ENCODE data around the gene EIF4G3. TPM values are rescaled to one million over a fixed set of nuclear protein-coding genes. Genes with fewer than 3 reads are reported as not detected.

EIF4G3 gene
- polyA plus RNA-seq, 3 donors = 5.1 to 34.2 (median 5.8) TPM

- Histone ChIP-seq H3K9ac (ENCODE audit: insufficient read depth, low read length, poor library complexity, severe bottlenecking) (no peak overlapping the region), H2AFZ (ENCODE audit: insufficient read depth, low read depth, low read length, poor library complexity, severe bottlenecking) (no peak overlapping the region), H3K36me3 (replicated peaks in 1 of 2; ENCODE audit: control insufficient read depth in 1 of 2, insufficient read depth in 2 of 2, low read length in 2 of 2) (peaks cover 0 to 40% of the 10 kb centered on the region in 2 donors), H3K79me2 (ENCODE audit: insufficient read depth, low read length) (peaks cover 61% of the 10 kb centered on the region), H3K27ac (ENCODE audit: low read depth in 1 of 2, low read length in 2 of 2) (no peak overlapping the region), H3K4me2 (replicated peaks; ENCODE audit: extremely low read depth, low read length, poor library complexity, severe bottlenecking) (no peak overlapping the region), H3K4me3 (replicated peaks in 1 of 3; ENCODE audit: low read depth in 2 of 3, low read length in 3 of 3) (no peak overlapping the region), H3K4me1 (ENCODE audit: control insufficient read depth in 1 of 2, insufficient read depth in 2 of 2, low read length in 2 of 2) (peaks cover 0 to 8% of the 10 kb centered on the region in 2 donors), H3K9me3 (replicated peaks in 1 of 2; ENCODE audit: control insufficient read depth in 1 of 2, insufficient read depth in 1 of 2, low read length in 2 of 2) (no peaks in the 10 kb centered on the region), H4K20me1 (ENCODE audit: insufficient read depth, low read length) (peaks cover 51% of the 10 kb centered on the region), H3K27me3 (ENCODE audit: control insufficient read depth in 2 of 2, insufficient read depth in 2 of 2, low read length in 2 of 2) (no peaks in the 10 kb centered on the region)
- no peak for DNase-seq
- peaks cover 33% of the 10 kb centered on the region for H3K4me1 Mint-ChIP-seq
- no CpG with 5 or more reads among the region's 6 CpGs for WGBS (ENCODE audit: insufficient coverage)
- no peak overlapping the region for H3K4me3 Mint-ChIP-seq
- H3K9me3 Mint-ChIP-seq = no peaks in the 10 kb centered on the region
- peaks cover 48 to 51% of the 10 kb centered on the region in 2 donors for H3K36me3 Mint-ChIP-seq
- no peak overlapping the region for H3K27ac Mint-ChIP-seq
- no peak for TF ChIP-seq CTCF (IDR thresholded peaks at IDR 0.05)
- intact Hi-C loops (cut with micrococcal nuclease) = no loop called here
- no peaks in the 10 kb centered on the region for H3K27me3 Mint-ChIP-seq (ENCODE audit: low read depth in 3 of 3)
Measured at GRCh38 chr1:21156019-21156418, 20.7 kb downstream of the EIF4G3 start.

GRCh38 chr1:21154717-21155116 is 22.0 kb downstream of the EIF4G3 start:
- intact Hi-C loops (cut with micrococcal nuclease) = no loop called here
- Histone ChIP-seq H3K36me3 (replicated peaks in 1 of 2; ENCODE audit: control insufficient read depth in 1 of 2, insufficient read depth in 2 of 2, low read length in 2 of 2) (peaks cover 0 to 32% of the 10 kb centered on the region in 2 donors), H3K27me3 (ENCODE audit: control insufficient read depth in 2 of 2, insufficient read depth in 2 of 2, low read length in 2 of 2) (no peaks in the 10 kb centered on the region), H2AFZ (ENCODE audit: insufficient read depth, low read depth, low read length, poor library complexity, severe bottlenecking) (no peak overlapping the region), H3K79me2 (ENCODE audit: insufficient read depth, low read length) (peaks cover 57% of the 10 kb centered on the region), H3K9me3 (replicated peaks in 1 of 2; ENCODE audit: control insufficient read depth in 1 of 2, insufficient read depth in 1 of 2, low read length in 2 of 2) (no peaks in the 10 kb centered on the region), H3K4me3 (replicated peaks in 1 of 3; ENCODE audit: low read depth in 2 of 3, low read length in 3 of 3) (no peak overlapping the region), H3K27ac (ENCODE audit: low read depth in 1 of 2, low read length in 2 of 2) (no peak overlapping the region), H3K4me1 (ENCODE audit: control insufficient read depth in 1 of 2, insufficient read depth in 2 of 2, low read length in 2 of 2) (peaks cover 12 to 19% of the 10 kb centered on the region in 2 donors), H3K4me2 (replicated peaks; ENCODE audit: extremely low read depth, low read length, poor library complexity, severe bottlenecking) (no peak overlapping the region), H3K9ac (ENCODE audit: insufficient read depth, low read length, poor library complexity, severe bottlenecking) (no peak overlapping the region), H4K20me1 (ENCODE audit: insufficient read depth, low read length) (peaks cover 50% of the 10 kb centered on the region)
- H3K4me1 Mint-ChIP-seq = peaks cover 43% of the 10 kb centered on the region
- peaks cover 38 to 42% of the 10 kb centered on the region in 2 donors for H3K36me3 Mint-ChIP-seq
- DNase-seq = no peak
- peaks cover 0 to 1% (median 0%) of the 10 kb centered on the region in 3 donors for H3K27me3 Mint-ChIP-seq (ENCODE audit: low read depth in 3 of 3)
- H3K9me3 Mint-ChIP-seq = no peaks in the 10 kb centered on the region
- no peak overlapping the region for H3K4me3 Mint-ChIP-seq
- TF ChIP-seq CTCF (IDR thresholded peaks at IDR 0.05) = no peak
- peak overlapping the region in 1 of 7 donors; percentile 37 for H3K27ac Mint-ChIP-seq
- no CpG with 5 or more reads among the region's 3 CpGs for WGBS (ENCODE audit: insufficient coverage)
